Measurements from ENCODE around the gene MRAP2.

DNA sequence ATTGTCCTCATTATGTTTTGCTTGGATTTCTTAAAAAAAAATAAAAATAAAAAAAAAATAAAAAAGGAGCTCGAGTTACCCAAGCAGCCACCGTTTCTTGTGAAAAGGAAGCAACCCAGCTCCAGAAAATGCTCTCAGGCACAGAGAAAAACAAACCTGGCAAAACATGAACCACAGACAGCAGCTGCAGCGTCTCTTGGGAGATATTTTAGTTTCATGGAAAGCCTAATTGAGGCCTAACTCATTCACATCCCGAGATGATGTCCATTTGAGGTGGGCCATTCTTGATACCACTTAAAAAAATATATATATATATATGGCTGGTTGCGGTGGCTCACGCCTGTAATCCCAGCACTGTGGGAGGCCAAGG lies 13.7 kb upstream of the MRAP2 start:
- no peak for TF ChIP-seq POLR2AphosphoS5 (IDR thresholded peaks at IDR 0.05; ENCODE audit: low read depth, low read length)
- TF ChIP-seq TAF1 (IDR thresholded peaks at IDR 0.05; ENCODE audit: low read depth, low read length) = no peak
- TF ChIP-seq POLR2A (IDR thresholded peaks at IDR 0.05; ENCODE audit: low read depth, low read length) = no peak
- TF ChIP-seq SPI1 (IDR thresholded peaks at IDR 0.05; ENCODE audit: low read depth, low read length) = no peak
- no peak for TF ChIP-seq PAX5 (IDR thresholded peaks at IDR 0.05; ENCODE audit: insufficient read depth, low read length, severe bottlenecking)
- TF ChIP-seq POU2F2 (IDR thresholded peaks at IDR 0.05; ENCODE audit: low read depth, low read length) = no peak
